ENCODE data around the gene NLRC5. TPM values are rescaled to one million over a fixed set of nuclear protein-coding genes. Genes with fewer than 3 reads are reported as not detected.

Gene NLRC5
- total and polyA plus RNA-seq, 9 of the 15 experiments (the other 6 are each of a cell fraction or from before 2014, with no cell fraction given) = 0.59 to 0.71 TPM; not detected in 7

DNA sequence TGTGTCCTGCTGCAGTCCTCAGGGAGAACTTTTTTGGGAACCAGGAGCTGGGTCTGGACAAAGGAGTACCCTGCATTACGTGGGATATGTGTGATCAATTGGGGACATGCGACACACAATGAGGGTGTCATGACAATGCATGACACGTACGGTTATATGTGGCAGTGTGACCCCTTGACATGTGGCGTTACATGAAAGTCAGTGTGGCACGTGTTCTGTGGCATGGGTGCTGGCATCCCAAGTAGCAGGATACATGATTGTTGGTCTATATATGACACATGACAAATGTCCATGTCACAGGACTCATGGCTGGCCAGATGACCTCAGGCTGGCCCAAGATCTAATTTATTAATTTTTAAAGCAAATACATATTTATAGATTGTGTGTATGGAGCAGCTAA lies 93.3 kb downstream of the NLRC5 start:
- Histone ChIP-seq H3K4me1 (replicated peaks in 1 of 2; ENCODE audit: control insufficient read depth in 2 of 2, insufficient read depth in 2 of 2, low read length in 2 of 2) (no peaks in the 10 kb centered on the region; a peak in 1 of 5 replicates), H3K27me3 (ENCODE audit: control insufficient read depth in 2 of 2, insufficient read depth in 2 of 2, low read length in 2 of 2) (peaks cover 9 to 38% of the 10 kb centered on the region in 2 experiments; a peak in 4 of 5 replicates), H3K9ac (ENCODE audit: insufficient read depth in 1 of 2, low read depth in 2 of 2, low read length in 2 of 2) (no peak overlapping the region), H4K20me1 (replicated peaks; ENCODE audit: control insufficient read depth, insufficient read depth, low read length) (peaks cover 4% of the 10 kb centered on the region; the same call in 1 of the 2 replicates), H3K36me3 (ENCODE audit: control insufficient read depth, insufficient read depth, low read length) (no peaks in the 10 kb centered on the region), H3K9me3 (replicated peaks; ENCODE audit: control insufficient read depth, insufficient read depth, low read depth, low read length) (no peaks in the 10 kb centered on the region), H3K27ac (ENCODE audit: extremely low read depth, low read depth, low read length) (no peak overlapping the region), H3K4me3 (no peak overlapping the region), H3K9me1 (ENCODE audit: control insufficient read depth, insufficient read depth, low read length) (no peaks in the 10 kb centered on the region), H3K79me2 (ENCODE audit: control insufficient read depth, insufficient read depth, low read length) (no peaks in the 10 kb centered on the region), H3K4me2 (ENCODE audit: insufficient read depth, low read length) (no peak overlapping the region), H2AFZ (ENCODE audit: low read depth, low read length) (no peak overlapping the region)
- ChIA-PET CTCF (ENCODE audit: low intra/inter-chr PET ratio) (interaction anchor here (1.4 to 4.2 kb wide), 2 partner anchors 85 to 340 kb away, joined by 5 to 34 read pairs; no protein-coding TSS in a partner anchor), POLR2A (interaction anchor here (0.6 to 2.1 kb wide), 3 partner anchors 9 to 210 kb away, joined by 3 to 7 read pairs (median 4); partner anchors contain the start of gene CPNE2)
- DNase-seq (ENCODE audit: extremely low read depth in 1 of 4, low spot score in 3 of 4) = no peak
- no peak for ATAC-seq
- in situ Hi-C loops (cut with MboI) = loop anchor here (10.0 kb wide), 1 partner anchor 332 kb away; no protein-coding TSS in a partner anchor
- no TSS peak for BruUV-seq (replicated peaks)
- FAIRE-seq = no peak
- WGBS (ENCODE audit: insufficient coverage, low coverage, missing lambda C conversion rate) = 4% methylated on average over 6 of the region's 6 CpGs
- intact Hi-C loops (cut with micrococcal nuclease) = loop anchor here (5.0 to 10.0 kb wide), 2 partner anchors 335 to 432 kb away; no protein-coding TSS in a partner anchor
- TF ChIP-seq ZNF584 (CRISPR knock-in tag; IDR thresholded peaks at IDR 0.05; ENCODE audit: low read depth) = no peak
- TF ChIP-seq ZBTB8A (IDR thresholded peaks at IDR 0.05; ENCODE audit: partially characterized antibody) = no peak
- TF ChIP-seq, protein P1, sequence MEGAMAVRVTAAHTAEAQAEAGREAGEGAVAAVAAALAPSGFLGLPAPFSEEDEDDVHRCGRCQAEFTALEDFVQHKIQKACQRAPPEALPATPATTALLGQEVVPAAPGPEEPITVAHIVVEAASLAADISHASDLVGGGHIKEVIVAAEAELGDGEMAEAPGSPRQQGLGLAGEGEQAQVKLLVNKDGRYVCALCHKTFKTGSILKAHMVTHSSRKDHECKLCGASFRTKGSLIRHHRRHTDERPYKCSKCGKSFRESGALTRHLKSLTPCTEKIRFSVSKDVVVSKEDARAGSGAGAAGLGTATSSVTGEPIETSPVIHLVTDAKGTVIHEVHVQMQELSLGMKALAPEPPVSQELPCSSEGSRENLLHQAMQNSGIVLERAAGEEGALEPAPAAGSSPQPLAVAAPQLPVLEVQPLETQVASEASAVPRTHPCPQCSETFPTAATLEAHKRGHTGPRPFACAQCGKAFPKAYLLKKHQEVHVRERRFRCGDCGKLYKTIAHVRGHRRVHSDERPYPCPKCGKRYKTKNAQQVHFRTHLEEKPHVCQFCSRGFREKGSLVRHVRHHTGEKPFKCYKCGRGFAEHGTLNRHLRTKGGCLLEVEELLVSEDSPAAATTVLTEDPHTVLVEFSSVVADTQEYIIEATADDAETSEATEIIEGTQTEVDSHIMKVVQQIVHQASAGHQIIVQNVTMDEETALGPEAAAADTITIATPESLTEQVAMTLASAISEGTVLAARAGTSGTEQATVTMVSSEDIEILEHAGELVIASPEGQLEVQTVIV (CRISPR knock-in tag; IDR thresholded peaks at IDR 0.05; ENCODE audit: borderline replicate concordance) = no peak
- no peak for TF ChIP-seq ZNF311 (CRISPR knock-in tag; IDR thresholded peaks at IDR 0.05)
- TF ChIP-seq GABPB1 (CRISPR knock-in tag; IDR thresholded peaks at IDR 0.05) = no peak
- TF ChIP-seq FOXM1 (IDR thresholded peaks at IDR 0.05; ENCODE audit: low read depth) = no peak
- TF ChIP-seq FOXM1 (CRISPR knock-in tag; IDR thresholded peaks at IDR 0.05; ENCODE audit: low read depth) = no peak
- no peak for TF ChIP-seq STAT6 (CRISPR knock-in tag; IDR thresholded peaks at IDR 0.05)
- no peak for TF ChIP-seq SLC30A9 (CRISPR knock-in tag; IDR thresholded peaks at IDR 0.05)
- TF ChIP-seq, protein P2, sequence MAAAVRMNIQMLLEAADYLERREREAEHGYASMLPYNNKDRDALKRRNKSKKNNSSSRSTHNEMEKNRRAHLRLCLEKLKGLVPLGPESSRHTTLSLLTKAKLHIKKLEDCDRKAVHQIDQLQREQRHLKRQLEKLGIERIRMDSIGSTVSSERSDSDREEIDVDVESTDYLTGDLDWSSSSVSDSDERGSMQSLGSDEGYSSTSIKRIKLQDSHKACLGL (CRISPR knock-in tag; IDR thresholded peaks at IDR 0.05; ENCODE audit: borderline replicate concordance, poor library complexity, severe bottlenecking) = no peak
- TF ChIP-seq ZNF644 (tag; IDR thresholded peaks at IDR 0.05; ENCODE audit: low read depth) = no peak
- no peak for TF ChIP-seq CEBPB (tag; IDR thresholded peaks at IDR 0.05)
- TF ChIP-seq PML (IDR thresholded peaks at IDR 0.05; ENCODE audit: low read length) = no peak
- TF ChIP-seq JUND (IDR thresholded peaks at IDR 0.05; ENCODE audit: borderline replicate concordance, low read depth, low read length) = no peak
- TF ChIP-seq JUND (tag; IDR thresholded peaks at IDR 0.05; ENCODE audit: borderline replicate concordance, low read depth, low read length) = no peak
- TF ChIP-seq, protein P3, sequence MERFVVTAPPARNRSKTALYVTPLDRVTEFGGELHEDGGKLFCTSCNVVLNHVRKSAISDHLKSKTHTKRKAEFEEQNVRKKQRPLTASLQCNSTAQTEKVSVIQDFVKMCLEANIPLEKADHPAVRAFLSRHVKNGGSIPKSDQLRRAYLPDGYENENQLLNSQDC (CRISPR knock-in tag; IDR thresholded peaks at IDR 0.05) = no peak
- TF ChIP-seq FIP1L1 (IDR thresholded peaks at IDR 0.05; ENCODE audit: low read depth, low read length, poor library complexity, severe bottlenecking) = no peak
- TF ChIP-seq ZNF79 (CRISPR knock-in tag; IDR thresholded peaks at IDR 0.05; ENCODE audit: low read depth) = no peak
